OCI-LY1 (cell line): ENCODE results near the gene PHKB.

Experiments used
- H2AFZ ChIP-seq: fragments of 200-600 bp; sonication (generic), shearing (Covaris generic); 2 replicates; pipeline ENCODE4 v1.6.0; 2014; ENCODE audit warnings: antibody characterized with exemption, mild to moderate bottlenecking, low read length
- H3F3A ChIP-seq: fragments of 200-600 bp; sonication (generic), shearing (Covaris generic); 2 replicates; pipeline ENCODE4 v1.6.0; 2014; ENCODE audit warnings: mild to moderate bottlenecking, antibody characterized with exemption, low read length, moderate library complexity; ENCODE audit not compliant: insufficient read depth
- H3K27ac ChIP-seq: fragments of 200-600 bp; sonication (generic); 2 replicates; pipeline ENCODE4 v1.5.1; 2014; ENCODE audit warnings: low read length, mixed run types, mild to moderate bottlenecking, low read depth; ENCODE audit not compliant: poor library complexity, severe bottlenecking
- H3K27me3 ChIP-seq: fragments of 200-600 bp; sonication (generic); 2 replicates; pipeline ENCODE4 v1.6.0; 2014; ENCODE audit warnings: antibody characterized with exemption, mild to moderate bottlenecking, low read length, moderate library complexity; ENCODE audit not compliant: insufficient read depth
- H3K36me3 ChIP-seq: fragments of 200-600 bp; sonication (generic); 2 replicates; pipeline ENCODE4 v1.6.1; 2014; ENCODE audit warnings: mild to moderate bottlenecking, antibody characterized with exemption, low read length, moderate library complexity, mixed read lengths; ENCODE audit not compliant: insufficient read depth
- H3K4me1 ChIP-seq: fragments of 200-600 bp; sonication (generic); 2 replicates; pipeline ENCODE4 v1.5.1; 2014; ENCODE audit warnings: mild to moderate bottlenecking, low read length, moderate library complexity; ENCODE audit not compliant: insufficient read depth, severe bottlenecking
- H3K4me2 ChIP-seq: fragments of 200-600 bp; sonication (generic), shearing (Covaris generic); 2 replicates; pipeline ENCODE4 v1.6.1; 2014; ENCODE audit warnings: low read length
- H3K4me3 ChIP-seq: fragments of 200-600 bp; sonication (generic); 2 replicates; pipeline ENCODE4 v1.5.1; 2014; ENCODE audit warnings: low read length, low read depth, mild to moderate bottlenecking, mixed read lengths; ENCODE audit not compliant: poor library complexity, severe bottlenecking
- H3K79me2 ChIP-seq: fragments of 200-600 bp; shearing (Covaris generic); 2 replicates; pipeline ENCODE4 v1.6.1; 2016; ENCODE audit warnings: mixed run types, low read length, mixed read lengths; ENCODE audit not compliant: insufficient read depth
- H3K9ac ChIP-seq: fragments of 200-600 bp; sonication (generic), shearing (Covaris generic); 2 replicates; pipeline ENCODE4 v1.6.1; 2014; ENCODE audit warnings: mild to moderate bottlenecking, low read length, mixed read lengths
- H3K9me2 ChIP-seq: fragments of 200-600 bp; sonication (generic), shearing (Covaris generic); 2 replicates; pipeline ENCODE4 v1.6.1; 2014; ENCODE audit warnings: low read depth, mild to moderate bottlenecking, low read length, mixed read lengths
- H3K9me3 ChIP-seq: fragments of 200-600 bp; shearing (Covaris generic); 2 replicates; pipeline ENCODE4 v1.6.1; 2014; ENCODE audit warnings: low read length, mixed read lengths
- H4K20me1 ChIP-seq: fragments of 200-600 bp; sonication (generic), shearing (Covaris generic); 2 replicates; pipeline ENCODE4 v1.6.0; 2016; ENCODE audit warnings: mild to moderate bottlenecking, low read length; ENCODE audit not compliant: insufficient read depth
- EZH2 ChIP-seq: fragments of 200-600 bp; sonication (generic), shearing (Covaris generic); IDR thresholded peaks from 2 replicates; pipeline ENCODE4 v1.8.0; 2017; ENCODE audit warnings: borderline replicate concordance, mixed run types, mild to moderate bottlenecking, antibody characterized with exemption, low read length, moderate library complexity, mixed read lengths
- TF ChIP-seq, protein P1 (sequence below): fragments of 200-600 bp; sonication (generic), shearing (Covaris generic); IDR thresholded peaks from 2 replicates; pipeline ENCODE4 v1.5.1; 2017; ENCODE audit warnings: mild to moderate bottlenecking, antibody characterized with exemption, low read length, moderate library complexity, mixed read lengths

PHKB gene

GRCh38 chr16:47488051-47488450 lies 26.9 kb downstream of the PHKB start:
- Histone ChIP-seq H3K4me2 (no peak overlapping the region), H3K9me2 (no peaks in the 10 kb centered on the region), H3K79me2 (no peaks in the 10 kb centered on the region), H3K4me1 (peaks cover 27% of the 10 kb centered on the region), H3K27ac (no peak overlapping the region), H3K27me3 (no peaks in the 10 kb centered on the region), H3K9ac (no peak overlapping the region), H3K4me3 (no peak overlapping the region), H3F3A (peaks cover 1% of the 10 kb centered on the region; the same call in 1 of the 2 replicates), H2AFZ (no peak overlapping the region), H3K36me3 (peaks cover 14% of the 10 kb centered on the region; the same call in 1 of the 2 replicates), H3K9me3 (no peaks in the 10 kb centered on the region), H4K20me1 (no peaks in the 10 kb centered on the region)
- TF ChIP-seq EZH2, result no peak
- TF ChIP-seq, protein P1, sequence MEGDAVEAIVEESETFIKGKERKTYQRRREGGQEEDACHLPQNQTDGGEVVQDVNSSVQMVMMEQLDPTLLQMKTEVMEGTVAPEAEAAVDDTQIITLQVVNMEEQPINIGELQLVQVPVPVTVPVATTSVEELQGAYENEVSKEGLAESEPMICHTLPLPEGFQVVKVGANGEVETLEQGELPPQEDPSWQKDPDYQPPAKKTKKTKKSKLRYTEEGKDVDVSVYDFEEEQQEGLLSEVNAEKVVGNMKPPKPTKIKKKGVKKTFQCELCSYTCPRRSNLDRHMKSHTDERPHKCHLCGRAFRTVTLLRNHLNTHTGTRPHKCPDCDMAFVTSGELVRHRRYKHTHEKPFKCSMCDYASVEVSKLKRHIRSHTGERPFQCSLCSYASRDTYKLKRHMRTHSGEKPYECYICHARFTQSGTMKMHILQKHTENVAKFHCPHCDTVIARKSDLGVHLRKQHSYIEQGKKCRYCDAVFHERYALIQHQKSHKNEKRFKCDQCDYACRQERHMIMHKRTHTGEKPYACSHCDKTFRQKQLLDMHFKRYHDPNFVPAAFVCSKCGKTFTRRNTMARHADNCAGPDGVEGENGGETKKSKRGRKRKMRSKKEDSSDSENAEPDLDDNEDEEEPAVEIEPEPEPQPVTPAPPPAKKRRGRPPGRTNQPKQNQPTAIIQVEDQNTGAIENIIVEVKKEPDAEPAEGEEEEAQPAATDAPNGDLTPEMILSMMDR, result no peak

GRCh38 chr16:47490471-47490870 lies 29.3 kb downstream of the PHKB start:
- H3K27ac ChIP-seq, result peak overlapping the region; percentile 97
- no peak overlapping the region for H3K9ac ChIP-seq
- H3K36me3 ChIP-seq, result peaks cover 14% of the 10 kb centered on the region; the same call in 1 of the 2 replicates
- no peaks in the 10 kb centered on the region for H4K20me1 ChIP-seq
- H3K9me3 ChIP-seq, result no peaks in the 10 kb centered on the region
- no peak overlapping the region for H3K4me3 ChIP-seq
- peaks cover 9% of the 10 kb centered on the region for H3K79me2 ChIP-seq
- no peak overlapping the region for H3K4me2 ChIP-seq
- peaks cover 50% of the 10 kb centered on the region for H3K4me1 ChIP-seq
- H3K9me2 ChIP-seq, result no peaks in the 10 kb centered on the region
- no peaks in the 10 kb centered on the region for H3K27me3 ChIP-seq
- TF ChIP-seq, protein P1, result no peak
- TF ChIP-seq EZH2, result no peak
- H3F3A ChIP-seq, result peaks cover 10% of the 10 kb centered on the region; the same call in 1 of the 2 replicates
- no peak overlapping the region for H2AFZ ChIP-seq

DNA sequence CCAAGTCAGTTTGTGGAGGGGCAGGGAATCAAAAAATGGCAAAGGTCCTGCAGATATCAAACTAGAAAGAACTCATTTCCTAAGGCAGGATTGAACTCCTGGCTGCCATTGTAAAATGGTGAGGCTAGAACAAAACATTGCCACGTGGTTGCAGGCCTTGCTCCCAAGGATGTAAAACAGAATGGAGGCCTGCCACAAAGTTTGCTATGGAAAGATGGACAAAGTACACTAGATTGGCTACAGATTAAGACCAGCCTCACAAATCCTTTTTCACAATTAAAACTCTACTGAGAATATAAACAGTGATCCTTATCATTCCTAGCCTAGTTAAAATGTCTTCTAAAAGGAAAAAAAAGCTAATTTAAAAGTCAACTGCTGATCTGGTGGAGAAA lies 30.9 kb downstream of the PHKB start:
- Histone ChIP-seq H3K4me2 (peak overlapping the region; percentile 80), H3K79me2 (peaks cover 9% of the 10 kb centered on the region), H3K4me3 (peak overlapping the region; percentile 53), H2AFZ (no peak overlapping the region), H3K27ac (peak overlapping the region; percentile 97), H3K27me3 (no peaks in the 10 kb centered on the region), H3K9me2 (no peaks in the 10 kb centered on the region), H3K9ac (peak overlapping the region; percentile 66), H3K36me3 (peaks cover 14% of the 10 kb centered on the region; the same call in 1 of the 2 replicates), H3F3A (peaks cover 10% of the 10 kb centered on the region; the same call in 1 of the 2 replicates), H4K20me1 (no peaks in the 10 kb centered on the region), H3K9me3 (no peaks in the 10 kb centered on the region), H3K4me1 (peaks cover 62% of the 10 kb centered on the region)
- TF ChIP-seq, protein P1, result no peak
- no peak for TF ChIP-seq EZH2
